SK-N-DZ (cell line): ENCODE results near the gene FLOT1.
"Not testable (repeated sequence)": the region's sequence is repeated elsewhere in the genome, so short reads cannot be mapped to it uniquely, and the experiment has no call there.

Experiments
- DNase-seq: peaks from one replicate; pipeline ENCODE4 v3.0.0-alpha.2; 2015; ENCODE audit warnings: low spot score

FLOT1 gene

DNA sequence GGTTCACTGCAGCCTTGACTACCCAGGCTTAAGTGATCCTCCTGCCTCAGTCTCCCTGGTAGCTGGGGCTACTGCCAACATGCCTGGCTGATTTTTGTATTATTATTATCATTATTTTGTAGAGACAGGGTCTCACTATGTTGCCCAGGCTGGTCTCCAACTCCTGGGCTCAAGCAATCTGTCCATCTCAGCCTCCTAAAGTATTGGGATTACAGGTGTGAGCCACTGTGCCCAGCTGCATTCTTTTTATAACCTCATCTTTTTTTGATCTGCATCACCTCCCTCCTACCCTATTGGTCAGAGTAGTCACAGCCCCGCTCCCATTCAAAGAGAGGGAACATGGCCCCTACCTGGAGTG lies 25.4 kb upstream of the FLOT1 start:
- no peak for DNase-seq

DNA sequence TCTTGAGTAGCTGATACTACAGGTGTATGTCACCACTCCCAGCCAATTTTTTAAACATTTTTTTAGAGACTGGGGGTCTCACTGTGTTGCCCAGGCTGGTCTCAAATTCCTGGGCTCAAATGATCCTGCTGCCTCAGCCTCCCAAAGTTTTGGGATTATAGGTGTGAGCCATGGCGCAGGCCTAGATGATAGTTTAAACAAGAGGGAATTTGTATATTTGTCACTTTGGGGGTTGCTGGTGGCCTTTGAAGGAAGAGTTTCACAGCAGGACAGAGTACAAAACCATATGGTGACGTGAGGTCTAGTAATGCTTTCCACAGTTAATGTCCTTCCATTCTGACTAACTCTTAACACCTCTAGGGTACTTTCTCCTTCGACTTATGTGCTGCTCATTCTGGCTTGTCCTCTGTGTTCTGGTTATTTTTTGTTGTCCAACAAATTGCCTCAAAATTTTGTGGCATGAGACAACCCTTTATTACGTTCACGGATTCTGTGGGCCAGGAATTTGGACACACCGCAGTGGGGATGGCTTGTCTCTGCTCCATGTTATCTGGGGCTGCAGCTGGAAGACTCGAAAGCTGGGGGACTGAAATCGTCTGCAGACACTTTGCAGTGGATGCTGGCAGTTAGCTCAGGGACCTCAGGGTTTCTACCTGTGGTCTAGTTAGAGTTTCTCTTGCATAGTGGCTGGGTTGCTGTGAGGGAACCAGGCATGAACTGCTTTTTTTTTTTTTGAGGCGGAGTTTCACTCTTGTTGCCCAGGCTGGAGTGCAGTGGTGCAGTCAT lies 24.9 kb upstream of the FLOT1 start:
- no peak for DNase-seq

DNA sequence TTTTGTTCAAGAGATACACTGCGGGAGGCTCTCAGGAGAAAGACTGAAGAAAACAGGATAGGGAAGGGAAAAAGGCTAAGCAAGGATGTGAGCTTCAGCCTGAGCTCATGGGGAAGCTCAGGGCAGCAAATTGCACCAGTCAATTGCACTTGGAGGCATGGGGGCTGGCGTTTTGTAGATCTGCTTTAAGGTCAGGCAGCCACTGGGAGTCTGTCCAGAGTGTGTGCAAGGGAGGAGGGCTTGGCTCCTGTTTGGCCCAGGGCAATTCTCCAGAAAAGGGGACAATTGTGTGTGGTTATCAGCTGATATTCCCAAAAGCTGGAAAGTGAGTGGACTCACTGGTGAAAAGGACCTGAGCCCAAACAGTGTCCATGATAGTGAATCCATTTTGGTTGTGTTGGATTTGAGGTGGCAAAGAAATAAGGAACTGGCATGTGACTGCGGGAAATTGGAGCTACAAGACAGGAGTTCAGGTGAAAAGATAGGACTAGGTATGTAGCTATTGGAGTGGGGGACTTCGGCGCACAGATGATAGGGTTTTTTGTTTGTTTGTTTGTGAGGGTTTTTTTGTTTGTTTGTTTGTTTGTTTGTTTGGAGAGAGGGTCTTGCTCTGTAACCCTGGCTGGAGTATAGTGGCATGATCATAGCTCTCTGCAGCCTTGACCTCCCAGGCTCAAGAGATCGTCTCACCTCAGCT lies 24.1 kb upstream of the FLOT1 start:
- no peak for DNase-seq

DNA sequence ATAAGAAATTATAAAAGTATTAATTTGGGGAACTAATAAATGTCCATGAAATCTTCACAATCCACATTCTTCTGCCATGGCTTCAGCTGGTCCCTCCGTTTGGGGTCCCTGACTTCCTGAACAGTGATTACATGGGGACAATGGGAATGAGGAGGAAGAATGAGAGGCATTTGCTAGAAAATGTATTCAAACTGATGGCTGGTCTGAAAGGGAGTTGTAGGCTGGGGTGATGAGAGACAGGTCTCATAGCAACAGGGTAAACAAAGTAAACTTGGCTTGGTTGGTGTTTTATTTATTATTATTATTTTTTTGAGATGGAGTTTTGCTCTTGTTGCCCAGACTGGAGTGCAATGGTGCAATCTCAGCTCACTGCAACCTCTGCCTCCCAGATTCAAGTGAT lies 23.0 kb upstream of the FLOT1 start:
- DNase-seq: not testable (repeated sequence)

DNA sequence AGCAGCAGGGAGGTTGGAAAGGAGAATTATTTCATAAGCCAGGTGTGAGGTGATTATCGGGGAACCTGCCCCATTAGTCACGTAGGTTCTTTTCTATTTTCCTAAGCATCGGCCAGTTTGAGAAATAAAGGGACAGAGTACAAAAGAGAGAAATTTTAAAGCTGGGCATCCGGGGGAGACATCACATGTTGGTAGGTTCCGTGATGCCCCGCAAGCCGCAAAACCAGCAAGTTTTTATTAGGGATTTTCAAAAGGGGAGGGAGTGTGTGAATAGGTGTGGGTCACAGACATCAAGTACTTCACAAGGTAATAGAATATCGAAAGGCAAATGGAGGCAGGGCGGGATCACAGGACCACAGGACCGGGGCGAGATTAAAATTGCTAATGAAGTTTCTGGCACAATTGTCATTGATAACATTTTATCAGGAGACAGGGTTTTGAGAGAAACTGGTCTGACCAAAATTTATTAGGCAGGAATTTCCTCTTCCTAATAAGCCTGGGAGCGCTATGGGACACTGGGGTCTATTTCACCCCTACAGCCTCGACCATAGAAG lies 22.1 kb upstream of the FLOT1 start:
- not testable (repeated sequence) for DNase-seq

DNA sequence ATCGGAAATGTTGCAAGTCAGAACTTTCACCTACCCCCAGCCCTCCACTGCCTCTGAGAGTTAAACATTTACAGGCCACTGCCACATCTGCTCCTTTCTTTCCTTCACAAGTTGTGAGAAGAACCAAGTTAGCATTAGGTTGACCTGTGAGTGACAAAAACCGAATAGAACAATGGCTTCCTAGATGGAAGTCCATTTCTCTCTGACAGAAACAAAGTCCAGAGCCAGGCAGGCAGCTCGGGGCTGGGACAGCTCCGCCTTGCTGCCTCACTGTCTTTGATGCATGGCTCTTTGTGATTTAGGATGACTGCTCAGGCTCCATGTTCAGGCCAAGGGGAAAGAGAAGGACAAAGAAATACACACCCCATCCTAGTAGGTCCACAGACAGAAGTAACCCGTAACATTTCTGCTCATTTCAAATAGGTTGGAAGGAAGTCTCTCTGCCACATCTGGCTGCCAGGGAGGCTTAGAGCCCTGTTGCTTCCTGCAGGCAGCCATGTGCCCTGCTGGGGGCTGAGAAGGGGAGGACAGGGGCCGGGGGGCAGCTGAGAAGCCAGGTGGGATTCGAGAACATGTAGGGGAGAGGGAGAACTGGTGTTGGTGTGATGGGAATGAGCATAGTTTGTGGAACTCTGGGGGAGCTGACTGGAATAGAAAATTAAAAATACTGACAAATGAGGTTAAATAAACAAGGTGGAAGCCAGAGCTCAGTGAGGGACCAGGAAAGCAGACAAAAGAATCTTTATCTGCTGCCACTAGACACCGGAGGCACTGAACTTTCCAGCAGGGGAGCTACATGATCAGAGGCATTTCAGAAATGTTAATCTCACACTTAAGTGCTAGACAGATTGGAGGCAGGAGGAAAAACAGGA lies 21.4 kb upstream of the FLOT1 start:
- DNase-seq: no peak

DNA sequence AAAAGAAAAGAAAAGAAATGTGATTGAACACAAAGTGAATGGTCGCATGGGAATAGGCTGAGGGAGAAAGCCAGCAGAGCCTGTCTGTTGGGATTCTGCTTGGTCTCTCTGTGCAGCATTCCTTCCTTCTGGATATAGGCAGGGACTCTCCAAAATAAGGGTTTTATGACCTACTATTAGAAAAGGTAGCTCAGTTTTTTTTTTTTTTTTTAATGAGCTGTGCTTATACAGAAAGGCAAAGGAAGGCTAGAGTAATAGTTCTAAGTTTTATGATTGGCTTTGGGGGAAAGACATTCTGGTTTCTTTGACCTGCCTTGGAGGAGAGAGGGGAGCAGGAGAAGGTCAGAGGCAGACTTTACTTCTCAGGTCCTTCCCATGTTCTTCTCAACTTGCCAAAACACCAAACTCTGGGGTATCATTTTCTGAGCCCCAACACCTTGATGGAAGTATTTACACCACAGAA lies 20.7 kb upstream of the FLOT1 start:
- DNase-seq: no peak

DNA sequence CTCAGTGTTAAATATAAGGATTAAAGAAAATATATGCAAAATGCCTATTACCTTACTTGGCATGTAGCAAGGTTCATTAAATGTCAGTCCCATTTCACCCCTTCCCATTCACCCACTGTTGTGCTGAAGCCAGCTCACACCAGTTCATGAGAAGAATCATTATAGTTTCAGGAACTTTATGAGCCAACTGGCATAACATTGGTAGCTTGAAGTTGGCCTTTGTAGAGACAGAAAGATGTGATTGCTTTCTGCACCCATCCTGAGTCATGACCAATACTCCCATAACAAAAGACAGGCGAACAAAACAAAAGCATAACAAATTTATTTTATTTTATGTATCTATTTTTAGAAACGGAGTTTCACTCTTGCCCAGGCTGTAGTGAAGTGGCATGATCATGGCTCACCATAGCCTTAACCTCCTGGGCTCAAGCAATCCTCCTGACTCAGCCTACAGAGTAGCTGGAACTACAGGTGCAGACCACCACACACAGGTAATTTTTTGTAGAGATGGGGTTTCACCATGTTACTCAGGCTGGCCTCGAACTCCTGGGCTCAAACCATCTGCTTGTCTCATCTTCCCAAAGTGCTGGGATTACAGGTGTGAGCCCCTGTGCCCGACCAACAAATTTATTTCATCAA lies 19.4 kb upstream of the FLOT1 start:
- DNase-seq: no peak

DNA sequence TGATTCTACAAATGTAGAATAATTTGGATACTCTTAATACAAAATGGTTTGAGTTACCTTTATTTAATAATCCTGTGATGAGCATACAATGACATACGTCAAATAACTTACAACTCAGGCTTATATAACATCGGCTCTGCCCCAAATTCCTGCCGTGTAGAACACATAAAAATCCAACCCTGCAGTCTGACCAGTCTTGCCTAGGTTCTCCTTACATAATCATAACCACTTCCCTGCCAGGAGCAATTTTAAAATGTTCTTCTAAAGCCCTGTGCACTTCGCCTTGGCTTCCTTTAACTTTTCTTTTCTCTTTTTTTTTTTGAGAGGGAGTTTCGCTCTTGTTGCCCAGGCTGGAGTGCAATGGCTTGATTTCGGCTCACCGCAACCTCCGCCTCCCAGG lies 18.1 kb upstream of the FLOT1 start:
- no peak for DNase-seq

DNA sequence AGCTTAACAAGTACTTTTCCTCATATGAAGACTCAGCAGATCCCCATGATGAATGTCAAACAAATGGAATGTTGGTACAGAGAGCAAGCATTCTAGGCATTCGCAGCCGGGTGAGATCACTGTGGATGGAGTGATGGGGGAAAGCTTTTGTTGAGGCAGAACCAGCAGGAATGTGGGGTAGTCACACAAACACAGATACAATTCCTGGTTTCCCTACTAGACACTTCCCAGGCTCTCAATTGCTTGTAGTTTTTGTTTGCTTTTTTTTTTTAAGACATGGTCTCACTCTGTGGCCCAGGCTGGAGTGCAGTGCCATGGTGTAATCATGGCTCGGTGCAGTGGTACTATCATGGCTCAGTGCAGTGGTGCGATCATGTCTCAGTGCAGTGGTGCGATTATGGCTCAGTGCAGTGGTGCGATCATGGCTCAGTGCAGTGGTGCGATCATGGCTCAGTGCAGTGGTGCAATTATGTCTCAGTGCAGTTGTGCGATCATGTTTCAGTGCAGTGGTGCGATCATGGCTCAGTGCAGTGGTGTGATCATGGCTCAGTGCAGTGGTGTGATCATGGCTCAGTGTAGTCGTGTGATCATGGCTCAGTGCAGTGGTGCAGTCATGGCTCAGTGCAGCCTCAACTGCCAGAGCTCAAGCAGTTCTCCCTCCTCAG lies 17.2 kb upstream of the FLOT1 start:
- DNase-seq: no peak

DNA sequence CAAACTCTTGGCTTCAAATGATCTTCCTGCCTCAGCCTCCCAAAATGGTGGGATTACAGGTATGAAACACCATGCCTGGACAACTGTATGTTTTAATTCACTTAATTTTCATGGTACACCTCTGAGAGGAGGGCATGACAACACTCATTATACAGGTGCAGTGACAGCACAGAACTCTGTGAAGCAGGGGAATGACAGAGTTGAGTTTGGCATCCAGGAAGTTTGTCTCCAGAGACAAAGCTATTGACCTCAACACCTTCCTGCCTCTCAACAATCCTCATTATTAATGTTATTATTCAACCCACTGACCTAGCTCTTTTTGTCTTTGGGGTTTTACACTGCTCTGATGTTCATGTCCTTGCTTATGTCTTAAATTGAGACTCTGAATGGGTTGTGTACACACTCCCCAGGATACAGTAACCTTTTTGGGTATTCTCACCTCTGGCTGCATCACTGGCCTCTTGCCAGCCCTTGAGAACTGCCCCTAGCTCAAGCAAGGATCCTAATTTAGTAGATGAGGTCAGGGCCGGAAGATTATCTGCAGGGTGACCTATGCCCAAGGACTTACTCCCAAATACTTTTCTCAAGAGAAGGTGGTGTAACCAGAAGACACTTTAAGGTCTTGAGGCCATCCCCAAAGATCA lies 14.9 kb upstream of the FLOT1 start:
- no peak for DNase-seq

DNA sequence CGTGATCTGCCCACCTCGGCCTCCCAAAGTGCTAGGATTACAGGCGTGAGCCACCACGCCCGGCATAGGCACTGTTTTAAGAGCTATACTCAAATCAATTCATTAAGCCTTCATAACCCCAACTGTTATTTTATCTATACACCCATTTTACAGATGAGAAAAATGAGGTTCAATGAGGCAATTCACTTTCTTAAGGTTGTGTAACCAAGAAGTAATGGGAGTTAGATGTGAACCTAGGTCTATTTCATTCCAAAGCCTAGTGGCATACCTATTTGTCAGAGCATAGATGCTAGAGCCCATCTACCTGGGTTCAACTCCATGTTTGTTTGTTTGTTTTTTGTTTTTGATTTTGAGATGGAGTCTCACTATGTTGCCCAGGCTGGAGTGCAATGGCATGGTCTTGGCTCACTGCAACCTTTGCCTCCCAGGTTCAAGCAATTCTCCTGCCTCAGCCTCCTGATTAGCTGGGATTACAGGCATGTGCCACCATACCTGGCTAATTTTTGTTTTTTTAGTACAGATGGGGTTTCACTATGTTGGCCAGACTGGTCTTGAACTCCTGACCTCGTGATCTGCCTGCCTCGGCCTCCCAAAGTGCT lies 14.0 kb upstream of the FLOT1 start:
- not testable (repeated sequence) for DNase-seq

DNA sequence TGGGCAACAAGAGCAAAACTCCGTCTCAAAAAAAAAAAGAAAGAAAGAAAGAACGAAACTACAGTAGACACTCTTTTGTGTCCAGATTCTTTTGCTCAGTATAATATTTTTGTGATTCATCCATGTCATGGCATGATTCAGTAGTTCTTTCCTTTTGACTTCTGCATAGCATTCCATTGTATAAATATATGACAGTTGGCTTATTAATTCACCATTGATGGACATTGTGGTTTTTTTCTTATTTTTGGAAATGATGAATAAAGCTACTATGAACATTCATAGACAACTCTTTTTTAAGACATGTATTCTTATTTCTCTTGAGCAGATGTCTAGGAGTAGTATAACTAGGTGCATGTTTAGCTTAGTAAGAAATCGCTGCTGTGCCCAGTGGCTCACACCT lies 12.1 kb upstream of the FLOT1 start:
- no peak for DNase-seq

DNA sequence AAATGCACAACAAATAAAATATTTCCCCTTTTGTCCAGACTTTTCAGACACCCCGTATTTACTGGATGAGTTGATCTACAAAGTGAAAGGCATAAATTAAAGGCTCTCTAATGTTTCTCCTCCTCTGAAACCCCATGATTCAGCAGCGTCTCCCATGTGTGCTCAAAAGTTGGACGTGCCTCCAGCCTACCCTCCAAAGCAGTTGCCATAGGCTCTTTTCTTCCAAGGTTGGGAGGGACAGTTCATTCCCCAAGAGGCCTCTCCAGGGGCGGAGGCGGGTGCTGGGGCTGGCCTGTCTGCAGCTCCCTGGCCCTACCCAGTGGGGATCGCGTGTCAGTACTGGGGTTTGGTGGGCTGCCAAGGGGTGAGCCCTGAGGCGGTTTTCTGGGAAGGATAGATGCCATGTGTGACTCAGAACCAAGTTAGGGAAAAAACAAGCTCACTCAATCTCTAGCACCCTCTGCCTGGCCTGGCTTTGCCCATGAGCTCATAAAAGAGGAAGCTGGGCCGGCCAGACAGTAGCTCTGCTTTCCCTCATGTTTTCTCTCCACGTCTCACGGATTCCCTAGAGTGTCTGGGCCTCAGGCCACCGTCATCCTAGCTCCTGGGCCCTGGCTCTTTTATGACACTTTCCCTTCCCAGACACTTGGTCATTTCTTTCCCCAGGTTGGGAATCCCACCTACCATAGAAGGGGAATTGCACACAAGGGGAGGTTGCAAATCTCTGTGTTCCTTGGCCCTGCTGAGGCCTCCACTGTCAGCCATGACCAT lies 9.9 kb upstream of the FLOT1 start:
- DNase-seq: no peak

DNA sequence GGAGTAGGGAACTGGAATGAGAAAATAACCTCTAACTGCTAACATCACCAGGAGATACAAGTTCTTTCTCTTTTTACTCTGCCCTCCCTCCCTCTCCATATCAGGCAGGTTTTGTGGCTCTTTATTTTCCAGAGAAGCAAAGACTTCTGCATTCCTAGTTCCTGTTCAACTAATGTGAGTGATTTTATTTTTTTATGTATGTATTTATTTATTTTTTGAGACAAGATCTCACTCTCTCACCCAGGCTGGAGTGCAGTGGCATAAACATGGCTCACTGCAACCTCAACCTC lies 7.8 kb upstream of the FLOT1 start:
- DNase-seq: no peak

DNA sequence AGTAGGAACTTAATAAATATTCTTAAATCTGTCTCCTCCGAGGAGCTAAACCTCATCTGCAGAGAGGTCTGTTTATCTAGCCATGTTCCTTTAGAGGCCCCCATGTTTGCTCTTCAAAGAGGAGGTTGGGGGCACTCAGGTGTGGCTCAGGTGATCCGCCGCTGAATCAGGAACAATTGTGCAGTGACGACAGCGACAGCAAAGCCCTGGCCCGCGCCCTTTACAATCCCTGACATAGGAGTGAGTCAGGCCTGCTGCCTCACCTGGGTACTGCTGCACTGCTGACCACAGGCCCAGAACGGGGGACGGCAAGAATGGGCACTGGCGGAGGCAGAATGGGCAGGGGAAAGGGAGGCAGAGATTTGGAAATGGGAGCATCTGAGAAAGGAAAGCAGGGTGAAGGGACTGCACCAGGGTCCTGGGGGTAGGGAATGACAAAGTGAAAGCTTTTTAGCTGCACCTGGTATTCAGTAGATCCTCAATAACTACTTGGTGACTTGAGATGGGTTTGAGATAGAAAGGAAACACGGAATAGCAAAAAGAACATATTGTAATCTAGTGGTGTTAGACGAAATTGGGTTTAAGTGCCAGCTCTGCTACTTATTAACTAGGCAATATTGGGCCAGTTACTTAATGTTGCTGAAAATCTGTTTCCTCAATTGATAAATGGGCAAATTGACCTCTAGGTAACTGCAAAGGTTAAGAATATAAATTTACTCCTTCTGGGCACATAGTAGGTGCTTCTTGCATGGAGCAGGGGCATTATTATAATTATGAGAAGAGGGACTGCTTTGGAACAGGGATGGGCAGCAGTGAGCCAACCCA lies 7.3 kb upstream of the FLOT1 start:
- no peak for DNase-seq

DNA sequence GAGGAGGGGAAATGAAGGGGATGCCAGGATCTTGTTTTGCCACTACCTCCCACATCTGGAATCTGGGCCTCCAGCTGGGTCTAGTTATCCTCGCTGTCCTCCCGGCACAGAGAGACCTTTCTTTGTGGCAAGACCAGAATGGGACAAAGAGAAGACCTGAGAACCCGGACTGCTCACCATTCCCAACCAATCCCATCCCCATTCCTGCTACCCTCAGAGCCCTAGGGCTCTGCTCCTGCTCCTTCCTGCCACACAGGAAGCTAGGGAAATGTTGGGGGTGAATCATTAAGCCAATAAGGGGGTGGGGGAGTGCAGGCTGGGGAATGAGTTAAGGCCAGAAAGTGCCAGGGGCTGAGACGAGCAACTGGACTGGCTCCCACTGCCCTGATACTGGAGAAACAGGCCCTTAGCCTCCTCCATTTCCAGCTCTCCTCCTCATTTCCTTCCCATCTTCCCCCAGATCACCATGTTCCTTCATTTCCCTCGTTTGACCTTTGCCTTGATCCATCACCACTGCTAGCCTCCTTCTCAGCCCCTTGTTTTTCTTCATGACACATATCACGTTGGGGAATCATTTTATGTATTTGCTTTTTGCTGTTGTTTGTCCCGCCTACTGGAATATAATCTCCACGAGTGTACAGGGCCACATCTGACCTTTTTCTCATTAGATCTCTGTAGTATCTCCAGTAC lies 6.5 kb upstream of the FLOT1 start:
- DNase-seq: no peak
